BJ (cell line): ENCODE data around the gene ANKRD16. TPM values are rescaled to one million over a fixed set of nuclear protein-coding genes. Genes with fewer than 3 reads are reported as not detected.
"Not testable (repeated sequence)": the region's sequence is repeated elsewhere in the genome, so short reads cannot be mapped to it uniquely, and the experiment has no call there.

Experiments used
- CTCF ChIA-PET: fragments of 350-600 bp; formaldehyde crosslinking; extraction: SDS; loops from one replicate; lab custom pipeline; 2021; ENCODE audit warnings: antibody characterized with exemption, inconsistent platforms; lab: Yijun Ruan, JAX
- POLR2A ChIA-PET: fragments of 300-600 bp; sonication (Branson Sonifier 250); formaldehyde crosslinking; extraction: SDS; loops from one replicate; lab custom pipeline; 2021; ENCODE audit warnings: antibody characterized with exemption; lab: Charles Lee
- DNase-seq: peaks from one replicate; pipeline ENCODE4 v3.0.0-alpha.2; 2011; ENCODE audit warnings: low read depth
- H3K27me3 ChIP-seq: 2 replicates; pipeline ENCODE4 v1.6.0; 2011; ENCODE audit warnings: low read length; ENCODE audit not compliant: control insufficient read depth, insufficient read depth
- H3K36me3 ChIP-seq: 2 replicates; pipeline ENCODE4 v1.5.1; 2011; ENCODE audit warnings: low read length; ENCODE audit not compliant: control insufficient read depth, insufficient read depth
- H3K4me3 ChIP-seq: 2 replicates; pipeline ENCODE4 v1.5.1; 2011; ENCODE audit warnings: low read depth, mild to moderate bottlenecking, control low read depth, low read length
- CTCF ChIP-seq: IDR thresholded peaks from 2 replicates; pipeline ENCODE4 v1.5.1; 2011; ENCODE audit warnings: low read depth, mild to moderate bottlenecking, control low read depth, inconsistent platforms, low read length, moderate library complexity; ENCODE audit not compliant: insufficient read depth
- polyA plus RNA-seq: library from polyadenylated mRNA; depleted of rRNA; stranded (reverse); fragments of >200 nt; gene quantifications from 2 replicates; pipeline ENCODE4 v1.2.3, GENCODE V29; 2011

ANKRD16 gene
- polyA plus RNA-seq, 1 experiment: 7.4 TPM

DNA sequence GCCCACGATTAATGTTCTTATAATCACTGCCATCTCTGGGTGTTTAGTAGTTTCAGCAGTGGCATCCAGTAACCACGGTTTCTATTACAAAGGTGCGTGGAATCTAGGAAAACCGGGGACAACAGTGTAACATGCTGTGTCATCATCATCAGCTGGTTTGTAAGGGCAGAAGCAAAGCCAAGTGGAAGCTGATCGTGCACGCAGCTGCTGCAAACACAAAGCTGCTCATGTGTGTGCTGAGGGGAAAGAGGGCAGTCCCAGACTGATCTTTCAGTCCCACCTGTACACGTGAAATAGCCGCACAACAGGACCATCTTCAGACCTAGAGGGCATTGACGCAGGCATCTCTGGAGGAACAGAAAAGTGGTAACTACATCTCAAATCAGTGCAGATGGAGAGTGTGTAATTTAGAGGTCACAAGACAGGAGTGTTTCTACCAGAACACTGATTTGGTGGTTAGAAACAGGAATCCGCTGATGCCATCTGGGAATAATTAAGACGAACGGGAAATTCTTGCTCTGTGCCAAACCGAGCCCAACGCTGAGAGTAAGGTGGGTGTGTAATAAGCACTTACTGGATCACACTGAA lies 13.4 kb downstream of the ANKRD16 start:
- CTCF ChIA-PET: no interaction called here
- POLR2A ChIA-PET: interaction anchor here (1.0 kb wide), 1 partner anchor 63 kb away, joined by 5 read pairs; the partner anchor contains the start of gene GDI2

DNA sequence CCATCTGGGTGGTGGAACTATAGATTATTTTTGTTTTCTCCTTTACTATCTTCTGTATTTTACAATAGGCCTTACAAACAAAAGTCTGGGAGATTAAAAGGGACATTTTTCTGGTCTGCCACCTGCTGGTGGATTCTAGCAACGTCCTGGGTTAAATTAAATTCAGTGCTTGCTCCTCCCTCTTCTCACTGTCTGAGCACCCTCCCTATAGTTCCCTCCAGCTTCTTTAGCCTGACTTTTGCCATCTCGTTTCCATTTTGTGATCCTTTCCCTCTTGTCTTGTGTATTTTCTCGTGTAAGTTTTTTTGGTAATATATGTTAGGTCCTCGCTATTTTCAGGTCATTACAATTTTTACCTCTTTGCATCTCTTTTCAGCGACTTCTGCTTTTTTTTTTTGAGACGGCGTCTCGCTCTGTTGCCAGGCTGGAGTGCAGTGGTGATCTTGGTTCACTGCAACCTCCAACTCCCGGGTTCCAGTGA lies 16.1 kb downstream of the ANKRD16 start:
- H3K36me3 ChIP-seq: peaks cover 4% of the 10 kb centered on the region
- peak; percentile 25 for DNase-seq
- H3K4me3 ChIP-seq: no peak overlapping the region
- no peaks in the 10 kb centered on the region for H3K27me3 ChIP-seq
- peak; percentile 66 for TF ChIP-seq CTCF
- CTCF ChIA-PET: interaction anchor here (0.6 to 1.4 kb wide), 6 partner anchors 10 to 803 kb away, joined by 3 to 4 read pairs (median 3); no protein-coding TSS in a partner anchor
- POLR2A ChIA-PET: interaction anchor here (0.7 kb wide), 1 partner anchor 15 kb away, joined by 6 read pairs; no protein-coding TSS in a partner anchor

More for the DNA sequence above, 13.4 kb downstream of the ANKRD16 start:
- no peak for TF ChIP-seq CTCF
- DNase-seq: peak; percentile 66
- Histone ChIP-seq H3K27me3 (no peaks in the 10 kb centered on the region), H3K36me3 (peaks cover 4% of the 10 kb centered on the region), H3K4me3 (no peak overlapping the region)

GRCh38 chr10:5871596-5871995 lies 18.1 kb downstream of the ANKRD16 start:
- TF ChIP-seq CTCF: no peak
- H3K27me3 ChIP-seq: no peaks in the 10 kb centered on the region
- DNase-seq: no peak
- no peak overlapping the region for H3K4me3 ChIP-seq
- POLR2A ChIA-PET: no interaction called here
- H3K36me3 ChIP-seq: no peaks in the 10 kb centered on the region
- CTCF ChIA-PET: interaction anchor here (1.4 to 1.7 kb wide), 2 partner anchors 8 to 242 kb away, joined by 3 to 5 read pairs; no protein-coding TSS in a partner anchor

DNA sequence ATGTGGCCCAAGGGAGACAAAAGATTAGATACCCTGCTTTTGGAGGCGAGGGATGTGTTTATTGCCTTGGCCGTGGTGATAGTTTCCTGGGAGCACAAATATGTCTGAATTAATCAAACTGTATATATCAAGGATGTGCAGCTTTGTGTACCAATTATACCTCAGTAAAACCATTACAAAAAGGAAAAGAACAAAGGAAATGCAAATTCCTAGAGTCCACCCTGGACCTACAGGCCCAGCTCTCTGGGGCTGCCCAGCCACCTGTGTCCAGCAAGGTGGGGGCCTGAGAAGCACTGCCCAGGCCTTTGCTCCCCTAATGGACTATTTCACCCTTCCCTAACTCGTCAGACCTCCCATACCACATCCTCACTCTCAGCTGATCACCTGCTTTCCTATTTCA lies 20.5 kb downstream of the ANKRD16 start:
- H3K36me3 ChIP-seq: no peaks in the 10 kb centered on the region
- ChIA-PET CTCF (interaction anchor here (0.9 kb wide), 1 partner anchor 74 kb away, joined by 3 read pairs; no protein-coding TSS in a partner anchor), POLR2A (no interaction called here)
- TF ChIP-seq CTCF: no peak
- H3K27me3 ChIP-seq: no peaks in the 10 kb centered on the region
- no peak overlapping the region for H3K4me3 ChIP-seq
- no peak for DNase-seq

- H3K36me3 ChIP-seq, H3K4me3 ChIP-seq, DNase-seq, H3K27me3 ChIP-seq, POLR2A ChIA-PET: not testable (repeated sequence)
- CTCF ChIA-PET: interaction anchor here (0.9 to 1.3 kb wide), 2 partner anchors 11 to 54 kb away, joined by 3 read pairs; no protein-coding TSS in a partner anchor
Observed at GRCh38 chr10:5868383-5868782, 21.3 kb downstream of the ANKRD16 start.

DNA sequence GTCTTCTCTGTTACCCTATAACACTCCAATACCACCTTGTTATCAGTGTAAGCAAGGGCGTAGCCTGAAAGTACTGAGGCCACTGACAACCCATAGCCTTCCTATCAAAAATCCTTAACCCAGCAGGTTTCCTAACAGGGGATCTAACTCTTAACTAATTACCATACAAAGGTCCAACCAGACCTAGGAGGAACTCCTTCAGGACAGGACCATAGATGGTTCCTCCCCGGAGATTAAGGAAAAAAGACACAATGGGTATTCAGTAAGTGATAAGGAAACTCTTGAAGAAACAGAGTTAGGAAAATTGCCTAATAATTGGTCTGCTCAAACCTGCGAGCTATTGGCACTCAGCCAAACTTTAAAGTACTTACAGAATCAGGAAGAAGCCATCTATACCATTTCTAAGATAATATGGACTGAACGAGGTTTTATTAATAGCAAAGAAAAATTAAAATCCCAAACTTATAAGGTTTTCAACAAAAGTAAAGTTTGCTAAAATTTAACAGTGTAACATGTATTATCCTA lies 22.5 kb downstream of the ANKRD16 start:
- DNase-seq, H3K36me3 ChIP-seq, H3K4me3 ChIP-seq, POLR2A ChIA-PET, H3K27me3 ChIP-seq, CTCF ChIA-PET: not testable (repeated sequence)

DNA sequence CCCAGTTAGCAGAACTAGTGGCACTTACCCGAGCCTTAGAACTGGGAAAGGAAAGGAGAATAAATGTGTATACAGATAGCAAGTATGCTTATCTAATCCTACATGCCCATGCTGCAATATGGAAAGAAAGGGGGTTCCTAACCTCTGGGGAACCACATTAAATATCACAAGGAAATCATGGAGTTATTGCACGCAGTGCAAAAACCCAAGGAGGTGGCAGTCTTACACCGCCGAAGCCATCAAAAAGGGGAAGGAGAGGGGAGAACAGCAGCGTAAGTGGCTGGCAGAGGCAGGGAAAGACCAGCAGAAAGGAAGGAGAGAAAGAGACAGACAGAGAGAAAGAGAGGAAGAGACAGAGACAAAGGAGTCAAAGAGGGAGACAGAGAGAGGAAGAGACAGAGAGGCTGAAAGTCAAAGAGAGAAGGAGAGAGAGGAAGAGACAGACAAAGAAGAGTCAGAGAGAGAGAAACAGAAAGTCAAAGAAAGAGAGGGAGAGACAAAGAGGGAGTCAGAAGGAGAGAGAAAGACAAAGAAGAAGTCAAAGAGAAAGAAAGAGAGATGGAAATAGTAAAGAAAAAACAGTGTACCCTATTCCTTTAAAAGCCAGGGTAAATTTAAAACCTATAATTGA lies 23.1 kb downstream of the ANKRD16 start:
- H3K4me3 ChIP-seq, H3K27me3 ChIP-seq, POLR2A ChIA-PET, H3K36me3 ChIP-seq, CTCF ChIA-PET, DNase-seq: not testable (repeated sequence)

GRCh38 chr10:5862981-5863685 lies 26.6 kb downstream of the ANKRD16 start:
- CTCF ChIA-PET: interaction anchor here (0.9 to 1.7 kb wide), 2 partner anchors 9 to 11 kb away, joined by 4 to 5 read pairs; no protein-coding TSS in a partner anchor
- H3K27me3 ChIP-seq, H3K36me3 ChIP-seq, POLR2A ChIA-PET, H3K4me3 ChIP-seq, DNase-seq: not testable (repeated sequence)
